Effector CD8-positive, alpha-beta T cell (primary cell): ENCODE results near the gene PDGFRA.
"Not testable (repeated sequence)": the region's sequence is repeated elsewhere in the genome, so short reads cannot be mapped to it uniquely, and the experiment has no call there.

Source experiments
- DNase-seq: peaks from one replicate; lab custom pipeline; 2025; lab: John Stamatoyannopoulos, UW

Gene PDGFRA

GRCh38 chr4:54318904-54319303 lies 89.8 kb downstream of the PDGFRA start:
- DNase-seq, result no peak

- no peak for DNase-seq
Measured at GRCh38 chr4:54320826-54321685, 92.0 kb downstream of the PDGFRA start.

- DNase-seq, result peak; percentile 1
Measured at GRCh38 chr4:54322818-54323417, 93.8 kb downstream of the PDGFRA start.

- no peak for DNase-seq
Measured at GRCh38 chr4:54330896-54331295, 101.8 kb downstream of the PDGFRA start.

- DNase-seq, result no peak
Measured at GRCh38 chr4:54332542-54332941, 103.4 kb downstream of the PDGFRA start.

GRCh38 chr4:54333657-54334056 lies 104.6 kb downstream of the PDGFRA start:
- no peak for DNase-seq

- not testable (repeated sequence) for DNase-seq
Measured at GRCh38 chr4:54334769-54335168, 105.7 kb downstream of the PDGFRA start.

- no peak for DNase-seq
Measured at GRCh38 chr4:54337009-54337408, 107.9 kb downstream of the PDGFRA start.

GRCh38 chr4:54342067-54342466 lies 113.0 kb downstream of the PDGFRA start:
- DNase-seq, result not testable (repeated sequence)
